NB4 (cell line): ENCODE data around the gene LSM10.

ENCODE experiments used
- DNase-seq: peaks from one replicate; pipeline ENCODE4 v3.0.0; 2010; ENCODE audit warnings: low read depth
- H3K4me3 ChIP-seq: one replicate; pipeline ENCODE4 v1.5.1; 2011; ENCODE audit warnings: mild to moderate bottlenecking, low read depth, low read length, moderate library complexity
- MYC ChIP-seq: IDR thresholded peaks from 2 replicates; pipeline ENCODE4 v1.6.1; 2011; ENCODE audit warnings: low read depth, low read length
- POLR2A ChIP-seq: IDR thresholded peaks from 2 replicates; pipeline ENCODE4 v1.6.1; 2011; ENCODE audit warnings: mild to moderate bottlenecking; ENCODE audit not compliant: insufficient read length; ENCODE audit errors: extremely low read depth
- TF ChIP-seq, protein P1 (sequence below): IDR thresholded peaks from 2 replicates; pipeline ENCODE4 v1.6.1; 2011; ENCODE audit warnings: low read depth, low read length
- TF ChIP-seq, protein P2 (sequence below): IDR thresholded peaks from one replicate; pipeline ENCODE4 v1.5.1; 2012; ENCODE audit warnings: low read depth, low read length

The LSM10 gene

DNA sequence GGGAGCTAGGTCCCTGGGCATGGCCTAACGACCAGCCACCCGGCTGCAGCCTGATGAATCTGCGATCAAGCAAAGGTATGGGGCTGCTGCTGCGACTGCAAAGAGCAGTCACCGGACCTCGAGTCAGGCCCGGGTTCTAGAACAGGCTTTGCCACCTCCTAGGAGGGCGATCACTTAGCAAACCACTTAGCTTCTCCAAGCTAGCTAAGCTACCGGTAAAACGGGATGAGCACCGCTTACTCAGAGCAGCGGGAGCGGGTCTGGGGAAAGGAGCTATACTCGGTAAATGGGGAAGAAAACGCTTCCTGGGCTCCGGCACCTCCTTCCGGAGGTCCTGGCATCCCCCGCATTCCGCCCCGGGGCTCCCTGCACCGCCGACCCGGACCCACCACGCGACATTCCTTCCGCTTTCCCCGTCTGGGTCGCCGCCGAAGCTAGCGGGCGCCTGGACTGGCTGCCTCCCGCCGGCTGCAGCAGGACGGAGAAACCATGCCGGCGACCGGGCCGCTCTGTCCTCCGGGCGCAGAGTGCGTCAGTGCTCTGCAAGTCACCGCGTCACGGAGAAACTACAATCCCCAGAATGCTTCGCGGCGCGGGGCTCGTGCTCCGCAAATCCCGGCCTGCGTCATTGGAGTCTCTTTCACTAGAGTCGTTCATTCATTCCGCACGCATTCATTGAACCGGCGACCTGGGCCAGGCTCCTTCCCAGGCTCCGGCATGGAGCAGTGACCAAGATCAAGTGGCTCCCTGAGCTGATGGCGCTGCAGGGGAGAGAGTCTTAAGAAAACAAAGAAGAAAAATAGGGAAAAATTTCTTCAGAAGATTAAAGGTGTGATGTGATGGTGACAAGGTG lies at the start of gene LSM10:
TSS of gene LSM10 (minus strand) at position 531 of the 853 bp plus-strand sequence. CDS start 3,779 bp downstream, outside the sequence.
- TF ChIP-seq MYC (peak; percentile 84), POLR2A (peak; percentile 76)
- TF ChIP-seq, protein P1, sequence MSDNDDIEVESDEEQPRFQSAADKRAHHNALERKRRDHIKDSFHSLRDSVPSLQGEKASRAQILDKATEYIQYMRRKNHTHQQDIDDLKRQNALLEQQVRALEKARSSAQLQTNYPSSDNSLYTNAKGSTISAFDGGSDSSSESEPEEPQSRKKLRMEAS, result peak; percentile 89
- TF ChIP-seq, protein P2, sequence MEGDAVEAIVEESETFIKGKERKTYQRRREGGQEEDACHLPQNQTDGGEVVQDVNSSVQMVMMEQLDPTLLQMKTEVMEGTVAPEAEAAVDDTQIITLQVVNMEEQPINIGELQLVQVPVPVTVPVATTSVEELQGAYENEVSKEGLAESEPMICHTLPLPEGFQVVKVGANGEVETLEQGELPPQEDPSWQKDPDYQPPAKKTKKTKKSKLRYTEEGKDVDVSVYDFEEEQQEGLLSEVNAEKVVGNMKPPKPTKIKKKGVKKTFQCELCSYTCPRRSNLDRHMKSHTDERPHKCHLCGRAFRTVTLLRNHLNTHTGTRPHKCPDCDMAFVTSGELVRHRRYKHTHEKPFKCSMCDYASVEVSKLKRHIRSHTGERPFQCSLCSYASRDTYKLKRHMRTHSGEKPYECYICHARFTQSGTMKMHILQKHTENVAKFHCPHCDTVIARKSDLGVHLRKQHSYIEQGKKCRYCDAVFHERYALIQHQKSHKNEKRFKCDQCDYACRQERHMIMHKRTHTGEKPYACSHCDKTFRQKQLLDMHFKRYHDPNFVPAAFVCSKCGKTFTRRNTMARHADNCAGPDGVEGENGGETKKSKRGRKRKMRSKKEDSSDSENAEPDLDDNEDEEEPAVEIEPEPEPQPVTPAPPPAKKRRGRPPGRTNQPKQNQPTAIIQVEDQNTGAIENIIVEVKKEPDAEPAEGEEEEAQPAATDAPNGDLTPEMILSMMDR, result no peak
- H3K4me3 ChIP-seq, result peak within 1 kb of the TSS; percentile 91
- DNase-seq, result peak; percentile 93

- TF ChIP-seq, protein P2, result no peak
- H3K4me3 ChIP-seq, result no peak overlapping the region
- no peak for DNase-seq
Observed at GRCh38 chr1:36447450-36447849, 49.7 kb upstream of the LSM10 start.

GRCh38 chr1:36446746-36447145 lies 49.0 kb upstream of the LSM10 start:
- DNase-seq, result peak; percentile 68
- TF ChIP-seq, protein P1, result peak; percentile 25; the same call in 1 of the 2 replicates
- TF ChIP-seq, protein P2, result no peak
- no peak for TF ChIP-seq POLR2A
- peak; percentile 36; the same call in 1 of the 2 replicates for TF ChIP-seq MYC
- peak overlapping the region; percentile 18 for H3K4me3 ChIP-seq

- peak overlapping the region; percentile 18 for H3K4me3 ChIP-seq
- TF ChIP-seq POLR2A (no peak), MYC (0 out of 2 replicates have a peak, but pooled peaks have one; percentile 26)
- TF ChIP-seq, protein P1, result no peak
- TF ChIP-seq, protein P2, result peak; percentile 91
- DNase-seq, result peak; percentile 83
Observed at GRCh38 chr1:36446271-36446670, 48.6 kb upstream of the LSM10 start.

GRCh38 chr1:36443297-36443696 lies 45.6 kb upstream of the LSM10 start:
- no peak for TF ChIP-seq MYC
- H3K4me3 ChIP-seq, result no peak overlapping the region
- DNase-seq, result no peak

DNA sequence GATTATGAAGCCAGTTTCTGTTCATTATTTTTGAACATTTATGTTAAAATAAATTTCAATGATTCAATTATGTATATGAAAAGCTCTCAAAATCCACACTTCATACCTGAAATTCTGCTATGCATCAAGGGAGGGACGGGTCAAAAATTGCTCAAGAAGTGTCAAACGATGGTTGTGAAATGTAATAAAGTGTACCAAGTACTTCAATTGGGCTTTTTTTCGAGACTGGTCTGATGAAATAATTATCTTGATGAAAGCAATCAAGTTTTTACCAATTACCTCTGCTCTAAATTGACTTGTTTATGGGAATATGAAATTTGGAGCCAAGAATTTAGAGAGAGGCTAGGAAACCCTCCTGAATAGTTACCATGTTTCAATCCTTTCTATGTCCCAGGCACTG lies 44.6 kb upstream of the LSM10 start:
- TF ChIP-seq MYC, result no peak
- TF ChIP-seq, protein P1, result no peak
- TF ChIP-seq, protein P2, result no peak
- TF ChIP-seq POLR2A, result no peak
- H3K4me3 ChIP-seq, result no peak overlapping the region
- no peak for DNase-seq
